ENCODE measurements around the gene PTMS.

GRCh38 chr12:6745741-6746525, 20.2 kb upstream of the PTMS start:
- TF ChIP-seq CTCF (conservative IDR thresholded peaks at IDR 0.05) (no peak), EZH2 (IDR thresholded peaks at IDR 0.05; ENCODE audit: low read depth) (no peak)

Measured in PC-9 (cell line).